Measurements from ENCODE around the gene TBRG4.

DNA sequence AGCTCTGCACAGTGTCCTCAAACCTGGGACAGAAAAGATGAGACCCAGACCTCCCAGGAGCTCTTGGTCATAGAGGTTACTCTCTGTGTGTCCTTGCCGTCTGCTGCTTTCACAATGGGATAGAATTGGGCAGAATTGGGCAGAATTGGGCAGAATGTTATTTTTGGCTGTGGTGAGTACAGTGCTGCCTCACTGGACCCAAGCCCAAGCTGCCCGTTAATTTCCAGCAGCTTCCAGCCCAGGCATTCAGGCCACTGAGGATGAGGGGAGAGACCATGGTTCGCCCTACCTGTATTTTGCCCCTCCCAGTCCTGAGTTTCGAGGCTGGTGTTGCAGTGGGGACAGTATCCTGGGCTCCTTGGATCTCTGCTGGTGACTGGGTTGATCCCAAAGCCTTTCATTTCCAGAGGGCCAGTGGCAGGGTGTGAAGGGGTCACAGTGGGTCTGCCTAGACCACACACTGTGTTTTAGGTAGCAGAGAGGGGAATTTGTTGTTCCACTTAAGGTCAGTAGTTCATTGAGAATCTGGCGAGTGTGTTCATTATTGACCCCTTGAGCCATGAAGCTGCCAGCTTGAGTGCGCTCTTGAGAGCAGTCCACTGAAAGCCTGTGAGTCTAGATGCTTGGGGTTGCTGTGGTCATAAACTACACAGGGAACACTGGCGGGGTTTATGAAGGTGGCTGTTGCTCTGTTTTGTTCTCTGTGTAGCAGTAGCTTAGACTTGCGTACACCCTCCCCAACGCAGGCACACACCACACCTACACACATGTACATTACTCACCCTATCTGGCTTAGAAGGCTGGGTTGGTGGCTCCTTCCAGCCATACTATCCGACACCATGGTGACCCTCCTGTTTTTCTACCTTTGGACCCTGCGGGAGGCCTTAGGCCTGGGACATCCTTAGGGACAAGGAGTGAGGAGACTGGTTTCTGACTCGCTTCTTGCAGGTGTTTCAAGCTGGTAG lies 46.2 kb downstream of the TBRG4 start:
- TF ChIP-seq, protein P1, sequence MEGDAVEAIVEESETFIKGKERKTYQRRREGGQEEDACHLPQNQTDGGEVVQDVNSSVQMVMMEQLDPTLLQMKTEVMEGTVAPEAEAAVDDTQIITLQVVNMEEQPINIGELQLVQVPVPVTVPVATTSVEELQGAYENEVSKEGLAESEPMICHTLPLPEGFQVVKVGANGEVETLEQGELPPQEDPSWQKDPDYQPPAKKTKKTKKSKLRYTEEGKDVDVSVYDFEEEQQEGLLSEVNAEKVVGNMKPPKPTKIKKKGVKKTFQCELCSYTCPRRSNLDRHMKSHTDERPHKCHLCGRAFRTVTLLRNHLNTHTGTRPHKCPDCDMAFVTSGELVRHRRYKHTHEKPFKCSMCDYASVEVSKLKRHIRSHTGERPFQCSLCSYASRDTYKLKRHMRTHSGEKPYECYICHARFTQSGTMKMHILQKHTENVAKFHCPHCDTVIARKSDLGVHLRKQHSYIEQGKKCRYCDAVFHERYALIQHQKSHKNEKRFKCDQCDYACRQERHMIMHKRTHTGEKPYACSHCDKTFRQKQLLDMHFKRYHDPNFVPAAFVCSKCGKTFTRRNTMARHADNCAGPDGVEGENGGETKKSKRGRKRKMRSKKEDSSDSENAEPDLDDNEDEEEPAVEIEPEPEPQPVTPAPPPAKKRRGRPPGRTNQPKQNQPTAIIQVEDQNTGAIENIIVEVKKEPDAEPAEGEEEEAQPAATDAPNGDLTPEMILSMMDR (IDR thresholded peaks at IDR 0.05; ENCODE audit: insufficient read depth, low read length) = no peak
- no peak for TF ChIP-seq REST (IDR thresholded peaks at IDR 0.05; ENCODE audit: insufficient replicate concordance, low read depth)
- TF ChIP-seq SPI1 (IDR thresholded peaks at IDR 0.05; ENCODE audit: borderline replicate concordance, low read depth) = no peak
- no peak for TF ChIP-seq POLR2AphosphoS5 (IDR thresholded peaks at IDR 0.05; ENCODE audit: low read depth)
- TF ChIP-seq GABPA (IDR thresholded peaks at IDR 0.05; ENCODE audit: low read depth) = no peak
